Epithelial cell of proximal tubule (primary cell): ENCODE measurements around the gene IPO9. TPM values are rescaled to one million over a fixed set of nuclear protein-coding genes. Genes with fewer than 3 reads are reported as not detected.

Experiments
- DNase-seq: peaks from one replicate; pipeline ENCODE4 v3.0.0-alpha.2; 2011; ENCODE audit warnings: low read depth
- H3K4me3 ChIP-seq: 2 replicates; pipeline ENCODE4 v1.5.1; 2011; ENCODE audit warnings: low read depth, mild to moderate bottlenecking, low read length
- CTCF ChIP-seq: conservative IDR thresholded peaks from 2 replicates; pipeline ENCODE4 v1.5.1; 2012; ENCODE audit warnings: low read depth, mild to moderate bottlenecking, low read length
- total RNA-seq: library from RNA; depleted of rRNA; stranded (reverse); fragments of >200 nt; gene quantifications from 2 replicates; pipeline ENCODE4 v1.2.3, GENCODE V29; 2015

Gene IPO9
- total RNA-seq, 1 donor from 2014 or later, result 16.3 TPM

GRCh38 chr1:201911826-201912571 lies 83.0 kb downstream of the IPO9 start:
- no peak overlapping the region for H3K4me3 ChIP-seq
- DNase-seq, result no peak
- no peak for TF ChIP-seq CTCF

- H3K4me3 ChIP-seq, result no peak overlapping the region
- DNase-seq, result no peak
- no peak for TF ChIP-seq CTCF
Observed at GRCh38 chr1:201912832-201913231, 83.9 kb downstream of the IPO9 start.

- no peak for TF ChIP-seq CTCF
- no peak overlapping the region for H3K4me3 ChIP-seq
- no peak for DNase-seq
Observed at GRCh38 chr1:201914456-201915235, 85.7 kb downstream of the IPO9 start.

GRCh38 chr1:201916649-201917249 lies 87.8 kb downstream of the IPO9 start:
- DNase-seq, result peak; percentile 53
- H3K4me3 ChIP-seq, result no peak overlapping the region

GRCh38 chr1:201917362-201918033 lies 88.5 kb downstream of the IPO9 start:
- no peak for DNase-seq
- H3K4me3 ChIP-seq, result no peak overlapping the region
- no peak for TF ChIP-seq CTCF

More at GRCh38 chr1:201916649-201917249, 87.8 kb downstream of the IPO9 start:
- TF ChIP-seq CTCF, result no peak

- DNase-seq, result no peak
- no peak for TF ChIP-seq CTCF
- H3K4me3 ChIP-seq, result no peak overlapping the region
Observed at GRCh38 chr1:201918343-201918742, 89.4 kb downstream of the IPO9 start.
